ENCODE measurements around the gene SGF29. TPM values are rescaled to one million over a fixed set of nuclear protein-coding genes. Genes with fewer than 3 reads are reported as not detected.

The SGF29 gene
- polyA plus RNA-seq, 1 donor (not counting 4 experiments of a cell fraction or from before 2014, with no cell fraction given): 3.0 TPM

DNA sequence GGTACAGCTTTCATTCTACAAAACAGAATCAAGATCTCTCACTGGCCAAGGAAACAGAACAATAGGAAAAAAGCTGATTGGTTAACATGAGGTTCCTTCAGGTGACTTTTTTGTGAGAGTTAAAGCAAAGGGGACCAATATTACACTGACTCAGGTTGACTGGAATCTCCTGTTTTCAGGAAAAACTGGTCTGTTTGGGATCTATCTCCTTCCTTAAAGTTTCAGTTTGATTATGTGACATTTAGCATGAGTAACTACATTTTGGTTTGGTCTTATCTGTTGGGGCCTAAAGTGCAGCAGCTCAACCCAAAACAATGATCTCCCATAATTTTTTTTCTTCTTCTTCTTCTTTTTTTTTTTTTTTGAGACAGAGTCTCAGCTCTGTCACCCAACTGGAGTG is 24.6 kb upstream of the SGF29 start:
- no peak for TF ChIP-seq EZH2 (IDR thresholded peaks at IDR 0.05; ENCODE audit: low read length)
- TF ChIP-seq, protein P1, sequence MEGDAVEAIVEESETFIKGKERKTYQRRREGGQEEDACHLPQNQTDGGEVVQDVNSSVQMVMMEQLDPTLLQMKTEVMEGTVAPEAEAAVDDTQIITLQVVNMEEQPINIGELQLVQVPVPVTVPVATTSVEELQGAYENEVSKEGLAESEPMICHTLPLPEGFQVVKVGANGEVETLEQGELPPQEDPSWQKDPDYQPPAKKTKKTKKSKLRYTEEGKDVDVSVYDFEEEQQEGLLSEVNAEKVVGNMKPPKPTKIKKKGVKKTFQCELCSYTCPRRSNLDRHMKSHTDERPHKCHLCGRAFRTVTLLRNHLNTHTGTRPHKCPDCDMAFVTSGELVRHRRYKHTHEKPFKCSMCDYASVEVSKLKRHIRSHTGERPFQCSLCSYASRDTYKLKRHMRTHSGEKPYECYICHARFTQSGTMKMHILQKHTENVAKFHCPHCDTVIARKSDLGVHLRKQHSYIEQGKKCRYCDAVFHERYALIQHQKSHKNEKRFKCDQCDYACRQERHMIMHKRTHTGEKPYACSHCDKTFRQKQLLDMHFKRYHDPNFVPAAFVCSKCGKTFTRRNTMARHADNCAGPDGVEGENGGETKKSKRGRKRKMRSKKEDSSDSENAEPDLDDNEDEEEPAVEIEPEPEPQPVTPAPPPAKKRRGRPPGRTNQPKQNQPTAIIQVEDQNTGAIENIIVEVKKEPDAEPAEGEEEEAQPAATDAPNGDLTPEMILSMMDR (optimal IDR thresholded peaks at IDR 0.05 in 1 of 3, IDR thresholded peaks at IDR 0.05 in 1 of 3, conservative IDR thresholded peaks at IDR 0.05 in 1 of 3; ENCODE audit: extremely low read depth in 1 of 3, insufficient read depth in 2 of 3, low read length in 3 of 3): no peak
- Histone ChIP-seq H4K20me1 (ENCODE audit: control insufficient read depth, extremely low read depth, insufficient read depth, low read length) (no peaks in the 10 kb centered on the region), H3K9me3 (ENCODE audit: control insufficient read depth, low read depth, low read length) (no peaks in the 10 kb centered on the region), H3K36me3 (ENCODE audit: control insufficient read depth in 2 of 2, extremely low read depth in 1 of 2, insufficient read depth in 2 of 2, low read length in 2 of 2) (no peaks in the 10 kb centered on the region), H3K4me2 (ENCODE audit: control insufficient read depth, extremely low read depth, insufficient read depth, low read depth, low read length) (no peak overlapping the region), H3K27ac (ENCODE audit: control insufficient read depth, insufficient read depth, low read length) (no peak overlapping the region), H3K9ac (ENCODE audit: control insufficient read depth, extremely low read depth, insufficient read depth, low read length) (no peak overlapping the region), H3K79me2 (ENCODE audit: control insufficient read depth, insufficient read depth, low read length) (no peaks in the 10 kb centered on the region), H3K4me1 (ENCODE audit: control insufficient read depth, extremely low read depth, insufficient read depth, low read length) (no peaks in the 10 kb centered on the region), H2AFZ (ENCODE audit: control insufficient read depth, low read length) (no peak overlapping the region), H3K4me3 (ENCODE audit: control insufficient read depth in 2 of 3, extremely low read depth in 1 of 3, insufficient read depth in 2 of 3, low read depth in 1 of 3, low read length in 3 of 3) (no peak overlapping the region), H3K27me3 (ENCODE audit: control insufficient read depth, extremely low read depth, insufficient read depth, low read length) (no peaks in the 10 kb centered on the region), H3K9me1 (ENCODE audit: control insufficient read depth, extremely low read depth, insufficient read depth, low read length) (no peaks in the 10 kb centered on the region)
- dilution Hi-C loops (cut with MboI; ENCODE audit: extremely low pct_ligation_motif_present, low sequenced_read_pairs): no loop called here
- no peak for DNase-seq (ENCODE audit: low read depth, low spot score)
- no peak for FAIRE-seq

DNA sequence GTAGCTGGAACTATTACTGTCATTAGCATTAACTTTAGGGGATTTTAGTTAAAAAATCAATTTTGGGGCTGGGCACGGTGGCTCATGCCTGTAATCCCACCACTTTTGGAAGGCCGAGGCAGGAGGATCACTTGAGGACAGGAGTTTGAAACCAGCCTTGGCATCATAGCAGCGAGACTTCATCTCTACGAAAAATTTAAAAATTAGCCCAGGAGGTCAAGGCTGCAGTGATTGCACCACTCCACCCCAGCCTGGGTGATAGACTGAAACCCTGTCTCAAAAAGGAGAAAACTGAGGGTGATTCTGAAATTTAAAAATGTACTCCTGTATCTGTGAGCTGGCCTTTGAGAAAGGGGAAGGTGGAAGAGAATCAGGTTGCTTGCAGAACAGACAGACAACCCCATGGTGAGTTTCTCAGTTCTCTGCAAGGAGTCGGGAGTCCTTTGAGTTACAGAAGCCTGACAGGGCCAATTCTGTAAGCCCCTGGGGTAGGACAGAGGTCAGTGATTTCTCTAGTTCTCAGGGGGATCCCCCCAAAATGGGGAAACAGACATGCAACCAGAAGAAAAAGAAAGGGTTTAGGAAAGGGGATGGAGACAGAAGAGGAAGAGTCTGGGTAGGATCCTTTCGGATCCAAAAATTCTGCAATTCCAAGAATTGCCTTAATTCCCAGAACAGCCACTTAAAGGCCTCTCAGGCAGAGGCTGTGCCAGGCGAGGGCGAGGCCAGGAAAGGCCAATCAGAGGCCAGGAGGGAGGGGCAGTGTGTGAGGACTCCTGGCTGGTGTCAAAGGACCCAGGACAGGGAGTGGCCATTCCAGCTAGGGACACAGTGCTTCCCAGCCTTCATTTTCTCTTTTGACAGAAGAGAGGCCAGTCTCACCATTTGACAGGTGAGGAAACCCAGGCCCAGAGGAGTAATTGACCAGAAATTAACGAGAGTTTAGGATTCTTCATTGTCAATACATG is 21.7 kb upstream of the SGF29 start:
- Histone ChIP-seq H3K27ac (ENCODE audit: control insufficient read depth, insufficient read depth, low read length) (no peak overlapping the region), H3K4me1 (ENCODE audit: control insufficient read depth, extremely low read depth, insufficient read depth, low read length) (peaks cover 8% of the 10 kb centered on the region), H3K27me3 (ENCODE audit: control insufficient read depth, extremely low read depth, insufficient read depth, low read length) (no peaks in the 10 kb centered on the region), H4K20me1 (ENCODE audit: control insufficient read depth, extremely low read depth, insufficient read depth, low read length) (no peaks in the 10 kb centered on the region), H3K4me3 (ENCODE audit: control insufficient read depth in 2 of 3, extremely low read depth in 1 of 3, insufficient read depth in 2 of 3, low read depth in 1 of 3, low read length in 3 of 3) (no peak overlapping the region), H3K9me3 (ENCODE audit: control insufficient read depth, low read depth, low read length) (no peaks in the 10 kb centered on the region), H3K9ac (ENCODE audit: control insufficient read depth, extremely low read depth, insufficient read depth, low read length) (no peak overlapping the region), H3K4me2 (ENCODE audit: control insufficient read depth, extremely low read depth, insufficient read depth, low read depth, low read length) (no peak overlapping the region), H3K79me2 (ENCODE audit: control insufficient read depth, insufficient read depth, low read length) (no peaks in the 10 kb centered on the region), H3K9me1 (ENCODE audit: control insufficient read depth, extremely low read depth, insufficient read depth, low read length) (no peaks in the 10 kb centered on the region), H3K36me3 (ENCODE audit: control insufficient read depth in 2 of 2, extremely low read depth in 1 of 2, insufficient read depth in 2 of 2, low read length in 2 of 2) (no peaks in the 10 kb centered on the region), H2AFZ (ENCODE audit: control insufficient read depth, low read length) (no peak overlapping the region)
- FAIRE-seq (no peak), DNase-seq (ENCODE audit: low read depth, low spot score) (no peak)
- dilution Hi-C loops (cut with MboI; ENCODE audit: extremely low pct_ligation_motif_present, low sequenced_read_pairs): no loop called here
- TF ChIP-seq, protein P1 (optimal IDR thresholded peaks at IDR 0.05 in 1 of 3, IDR thresholded peaks at IDR 0.05 in 1 of 3, conservative IDR thresholded peaks at IDR 0.05 in 1 of 3; ENCODE audit: extremely low read depth in 1 of 3, insufficient read depth in 2 of 3, low read length in 3 of 3): no peak
- no peak for TF ChIP-seq EZH2 (IDR thresholded peaks at IDR 0.05; ENCODE audit: low read length)
